ENCODE measurements around the gene CERS5.

Gene CERS5

GRCh38 chr12:50167049-50167828 is at the start of gene CERS5:
Gene CERS5, minus strand, starts transcription at chr12:50167369. Its CDS starts 72 bp downstream, at chr12:50167297.
- peak; percentile 98 for DNase-seq

- DNase-seq: no peak
Measured at GRCh38 chr12:50215033-50215432, 47.9 kb upstream of the CERS5 start.

GRCh38 chr12:50214018-50214417 is 46.8 kb upstream of the CERS5 start:
- DNase-seq: no peak

- DNase-seq: no peak
Measured at GRCh38 chr12:50213439-50213838, 46.3 kb upstream of the CERS5 start.

GRCh38 chr12:50212071-50212467 is 44.9 kb upstream of the CERS5 start:
- no peak for DNase-seq

- DNase-seq: peak in 1 of 2 donors; percentile 20
Measured at GRCh38 chr12:50211392-50212070, 44.4 kb upstream of the CERS5 start.

- no peak for DNase-seq
Measured at GRCh38 chr12:50207424-50207823, 40.3 kb upstream of the CERS5 start.

- no peak for DNase-seq
Measured at GRCh38 chr12:50205648-50206047, 38.5 kb upstream of the CERS5 start.

GRCh38 chr12:50203691-50204090 is 36.5 kb upstream of the CERS5 start:
- DNase-seq: no peak

GRCh38 chr12:50201987-50202521 is 34.9 kb upstream of the CERS5 start:
- no peak for DNase-seq

- no peak for DNase-seq
Measured at GRCh38 chr12:50200552-50201273, 33.5 kb upstream of the CERS5 start.

- no peak for DNase-seq
Measured at GRCh38 chr12:50198829-50199228, 31.7 kb upstream of the CERS5 start.

GRCh38 chr12:50197297-50197727 is 30.1 kb upstream of the CERS5 start:
- DNase-seq: no peak

- DNase-seq: no peak
Measured at GRCh38 chr12:50196537-50196936, 29.4 kb upstream of the CERS5 start.

- DNase-seq: no peak
Measured at GRCh38 chr12:50195832-50196231, 28.7 kb upstream of the CERS5 start.

- no peak for DNase-seq
Measured at GRCh38 chr12:50192908-50193307, 25.7 kb upstream of the CERS5 start.

- DNase-seq: no peak
Measured at GRCh38 chr12:50192236-50192635, 25.1 kb upstream of the CERS5 start.

- no peak for DNase-seq
Measured at GRCh38 chr12:50190859-50191258, 23.7 kb upstream of the CERS5 start.

GRCh38 chr12:50188875-50189575 is 21.9 kb upstream of the CERS5 start:
- peak in 1 of 2 donors; percentile 30 for DNase-seq

GRCh38 chr12:50188241-50188781 is 21.1 kb upstream of the CERS5 start:
- no peak for DNase-seq

- DNase-seq: no peak
Measured at GRCh38 chr12:50187084-50187900, 20.1 kb upstream of the CERS5 start.

GRCh38 chr12:50186681-50187080 is 19.5 kb upstream of the CERS5 start:
- DNase-seq: no peak
